Transverse colon (tissue), 4 donors: ENCODE measurements around the gene ST8SIA6. TPM values are rescaled to one million over a fixed set of nuclear protein-coding genes. Genes with fewer than 3 reads are reported as not detected.

Experiments used
- DNase-seq: peaks from one replicate; pipeline ENCODE4 v3.0.0-alpha.2; 2019
- H3K27ac ChIP-seq, 4 donors: fragments of 200-600 bp; sonication (generic); 2 replicates each; pipeline ENCODE4 v1.5.1; 2016 to 2018; ENCODE audit warnings: inconsistent platforms in 4 of 4
- H3K27me3 ChIP-seq: fragments of 200-600 bp; sonication (generic); 2 replicates; pipeline ENCODE4 v1.5.1; 2017; ENCODE audit warnings: inconsistent platforms
- H3K36me3 ChIP-seq, 4 donors: fragments of 200-600 bp; sonication (generic); 2 replicates each; pipeline ENCODE4 v1.5.1; 2017 to 2019; ENCODE audit warnings: inconsistent platforms in 4 of 4
- H3K4me1 ChIP-seq, 4 donors: fragments of 200-600 bp; sonication (generic); 2 replicates each; pipeline ENCODE4 v1.5.1; 2017 to 2020; ENCODE audit warnings: inconsistent platforms in 4 of 4
- H3K4me3 ChIP-seq, 4 donors: fragments of 200-600 bp; sonication (generic); 1 replicate in 1 of 4; 2 replicates in 3 of 4; pipeline versions ENCODE4 v1.5.1 to v1.6.1; 2017 to 2019; ENCODE audit warnings: inconsistent platforms in 4 of 4
- H3K9me3 ChIP-seq, 2 donors: fragments of 200-600 bp; sonication (generic); 2 replicates each; pipeline ENCODE4 v1.5.1; 2017 to 2019; ENCODE audit warnings: inconsistent platforms in 2 of 2
- EP300 ChIP-seq: sonication (generic); formaldehyde crosslinking; IDR thresholded peaks from one replicate; pipeline ENCODE4 v1.6.1; 2017; ENCODE audit warnings: antibody characterized with exemption, low read depth
- POLR2A ChIP-seq: fragments of 450-650 bp; IDR thresholded peaks from one replicate; pipeline ENCODE4 v1.6.1; 2016; ENCODE audit warnings: antibody characterized with exemption, mild to moderate bottlenecking, moderate library complexity
- POLR2AphosphoS5 ChIP-seq, 3 donors: sonication (generic); formaldehyde crosslinking; IDR thresholded peaks; one replicate each; pipeline ENCODE4 v1.6.1; 2016; ENCODE audit warnings: antibody characterized with exemption in 3 of 3
- WGBS, 2 donors: methylation state at CpG; one replicate each; pipeline ENCODE4 v1.1.5; 2018; ENCODE audit warnings: low coverage in 1 of 2; 5-methylcytosine and 5-hydroxymethylcytosine counted together
- in situ Hi-C, 4 donors: fragments of 200-750 bp; cut with MboI; loops; one replicate each; pipeline versions ENCODE4 v1.15.0 to v1.15.1; 2017; ENCODE audit warnings: low sequenced_read_pairs in 3 of 4, low pct_ligation_motif_present in 1 of 4, low pct_unique_long_range_greater_than_20kb in 1 of 4
- intact Hi-C: fragments of 100-400 bp; cut with DNase I; formaldehyde crosslinking; loops from one replicate; pipeline ENCODE4 v1.15.1; 2023; ENCODE audit warnings: low total_unique reads
- total RNA-seq, 4 donors: library from RNA; depleted of rRNA; stranded (reverse); fragments of >200 nt; gene quantifications; one replicate each; pipeline ENCODE4 v1.1.0, GENCODE V29; 2016
- TF ChIP-seq, protein P1 (sequence below), 5 experiments: fragments of 200-600 bp in 3 of 5; fragments of 450-650 bp in 2 of 5; sonication (generic) in 3 of 5; IDR thresholded peaks; 1 replicate in 2 of 5; 2 replicates in 3 of 5; pipeline ENCODE4 v1.5.1; 2016 to 2017; ENCODE audit warnings: antibody characterized with exemption in 5 of 5, inconsistent platforms in 3 of 5, mild to moderate bottlenecking in 2 of 5, moderate library complexity in 1 of 5

ST8SIA6 gene
- total RNA-seq, 4 donors from 2014 or later = 0.64 to 1.2 TPM; not detected in 2

DNA sequence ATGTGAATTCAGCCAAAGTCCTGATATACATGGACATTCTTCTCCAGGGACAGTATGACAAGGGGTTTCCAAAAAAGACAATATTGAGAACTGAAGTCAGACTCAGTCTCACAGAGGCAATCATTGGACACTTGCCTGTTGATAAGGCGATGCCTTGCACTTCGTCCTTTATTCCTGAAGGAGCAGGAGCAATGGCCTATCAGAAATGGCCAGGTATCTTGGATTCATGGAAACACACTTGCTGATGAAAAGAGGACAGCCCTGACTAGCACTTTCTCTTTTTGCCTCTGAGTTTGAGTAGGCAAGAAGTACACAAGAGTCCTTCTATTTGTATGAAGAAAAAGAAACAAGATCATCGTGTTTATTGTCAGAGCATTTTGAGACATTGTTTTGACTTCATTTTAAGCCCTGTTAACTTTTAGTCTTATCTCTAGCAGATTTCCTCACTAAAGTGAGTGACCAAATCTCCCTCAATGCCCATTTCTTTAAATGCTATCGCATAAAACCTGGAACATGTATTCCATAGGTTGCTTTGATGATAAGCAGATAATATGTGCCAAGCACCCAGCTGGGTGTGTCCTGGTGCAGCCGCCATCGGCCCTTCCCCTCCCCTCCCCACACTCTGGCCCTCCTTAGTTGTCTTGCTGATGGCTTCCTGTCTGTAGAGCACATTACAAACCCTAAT is 26.6 kb downstream of the ST8SIA6 start:
- intact Hi-C loops = no loop called here
- peaks cover 0 to 10% (median 0%) of the 10 kb centered on the region in 4 donors for H3K4me1 ChIP-seq

DNA sequence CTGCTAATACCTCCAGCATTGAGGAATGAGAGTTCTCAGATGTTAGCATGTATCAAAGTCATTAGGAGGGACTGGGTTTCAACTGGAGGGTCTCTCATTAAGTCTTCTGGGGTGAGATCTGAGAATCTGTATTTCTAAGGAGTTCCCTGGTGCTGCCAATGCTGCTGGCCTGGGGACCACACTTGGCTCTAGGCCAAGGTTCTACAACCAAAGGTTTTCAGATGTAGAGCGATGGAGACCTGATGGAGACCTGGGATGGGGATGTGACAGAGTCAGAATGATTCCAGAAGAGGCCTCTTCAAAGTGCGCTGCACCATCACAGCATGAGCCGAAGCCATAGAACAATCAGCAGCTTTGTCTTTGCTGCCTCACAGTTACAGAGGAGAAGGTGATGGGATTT is 27.2 kb downstream of the ST8SIA6 start:
- in situ Hi-C loops (loop anchor here (10.0 to 25.0 kb wide), 2 partner anchors 142 to 590 kb away; no protein-coding TSS in a partner anchor), intact Hi-C loops (no loop called here)
- Histone ChIP-seq H3K27me3 (peaks cover 14% of the 10 kb centered on the region), H3K27ac (no peak overlapping the region), H3K4me1 (peaks cover 0 to 10% (median 0%) of the 10 kb centered on the region in 4 donors), H3K9me3 (no peaks in the 10 kb centered on the region), H3K4me3 (no peak overlapping the region), H3K36me3 (no peaks in the 10 kb centered on the region)
- no peak for TF ChIP-seq POLR2AphosphoS5 (IDR thresholded peaks at IDR 0.05)
- no peak for TF ChIP-seq POLR2A
- TF ChIP-seq EP300 = no peak
- TF ChIP-seq, protein P1, sequence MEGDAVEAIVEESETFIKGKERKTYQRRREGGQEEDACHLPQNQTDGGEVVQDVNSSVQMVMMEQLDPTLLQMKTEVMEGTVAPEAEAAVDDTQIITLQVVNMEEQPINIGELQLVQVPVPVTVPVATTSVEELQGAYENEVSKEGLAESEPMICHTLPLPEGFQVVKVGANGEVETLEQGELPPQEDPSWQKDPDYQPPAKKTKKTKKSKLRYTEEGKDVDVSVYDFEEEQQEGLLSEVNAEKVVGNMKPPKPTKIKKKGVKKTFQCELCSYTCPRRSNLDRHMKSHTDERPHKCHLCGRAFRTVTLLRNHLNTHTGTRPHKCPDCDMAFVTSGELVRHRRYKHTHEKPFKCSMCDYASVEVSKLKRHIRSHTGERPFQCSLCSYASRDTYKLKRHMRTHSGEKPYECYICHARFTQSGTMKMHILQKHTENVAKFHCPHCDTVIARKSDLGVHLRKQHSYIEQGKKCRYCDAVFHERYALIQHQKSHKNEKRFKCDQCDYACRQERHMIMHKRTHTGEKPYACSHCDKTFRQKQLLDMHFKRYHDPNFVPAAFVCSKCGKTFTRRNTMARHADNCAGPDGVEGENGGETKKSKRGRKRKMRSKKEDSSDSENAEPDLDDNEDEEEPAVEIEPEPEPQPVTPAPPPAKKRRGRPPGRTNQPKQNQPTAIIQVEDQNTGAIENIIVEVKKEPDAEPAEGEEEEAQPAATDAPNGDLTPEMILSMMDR (IDR thresholded peaks at IDR 0.05) = no peak
- 92% methylated on average over 3 of the region's 3 CpGs; no CpG with 5 or more reads in 1 of the 2 donors for WGBS, 2 donors
- no peak for DNase-seq

More for the DNA sequence above, 26.6 kb downstream of the ST8SIA6 start:
- no peaks in the 10 kb centered on the region for H3K9me3 ChIP-seq
- H3K4me3 ChIP-seq = no peak overlapping the region
- DNase-seq = no peak
- 47 to 54% methylated on average over 6 of the region's 6 CpGs for WGBS, 2 donors
- H3K27me3 ChIP-seq = peaks cover 14% of the 10 kb centered on the region
- in situ Hi-C loops = loop anchor here (10.0 to 25.0 kb wide), 2 partner anchors 143 to 591 kb away; no protein-coding TSS in a partner anchor
- no peak overlapping the region for H3K27ac ChIP-seq
- TF ChIP-seq POLR2A (no peak), EP300 (no peak), POLR2AphosphoS5 (IDR thresholded peaks at IDR 0.05) (no peak)
- TF ChIP-seq, protein P1 (IDR thresholded peaks at IDR 0.05) = no peak
- no peaks in the 10 kb centered on the region for H3K36me3 ChIP-seq

DNA sequence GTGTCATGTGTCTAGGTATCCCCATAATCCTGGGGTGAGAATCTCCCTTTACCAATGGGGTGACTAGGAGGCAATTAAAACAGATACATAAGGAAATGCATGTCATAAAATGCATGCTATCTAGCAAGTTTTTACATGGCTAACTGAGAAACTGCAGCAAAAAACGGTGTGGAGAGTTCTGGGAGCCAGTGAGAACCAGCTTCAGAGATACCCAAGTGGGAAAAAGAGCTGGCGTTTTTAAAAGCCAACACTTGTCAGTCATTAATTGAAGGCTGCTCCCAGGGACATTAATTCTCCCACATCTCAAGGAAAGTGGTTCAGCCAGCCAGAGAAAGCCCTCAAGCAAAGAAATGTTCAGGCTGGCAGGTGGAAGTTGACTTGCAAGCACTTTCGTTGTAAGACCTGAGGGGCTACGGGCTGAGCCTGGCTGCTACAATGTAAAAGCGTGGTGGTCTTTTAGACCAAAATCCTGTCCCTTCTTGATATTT is 28.1 kb downstream of the ST8SIA6 start:
- Histone ChIP-seq H3K4me3 (no peak overlapping the region), H3K27ac (no peak overlapping the region), H3K27me3 (peaks cover 7% of the 10 kb centered on the region), H3K36me3 (no peaks in the 10 kb centered on the region), H3K4me1 (peaks cover 0 to 10% (median 0%) of the 10 kb centered on the region in 4 donors), H3K9me3 (no peaks in the 10 kb centered on the region)
- 80% methylated on average over 5 of the region's 5 CpGs; no CpG with 5 or more reads in 1 of the 2 donors for WGBS, 2 donors
- intact Hi-C loops (no loop called here), in situ Hi-C loops (loop anchor here (10.0 to 25.0 kb wide), 2 partner anchors 142 to 589 kb away; no protein-coding TSS in a partner anchor)
- TF ChIP-seq, protein P1 (IDR thresholded peaks at IDR 0.05) = no peak
- DNase-seq = no peak

DNA sequence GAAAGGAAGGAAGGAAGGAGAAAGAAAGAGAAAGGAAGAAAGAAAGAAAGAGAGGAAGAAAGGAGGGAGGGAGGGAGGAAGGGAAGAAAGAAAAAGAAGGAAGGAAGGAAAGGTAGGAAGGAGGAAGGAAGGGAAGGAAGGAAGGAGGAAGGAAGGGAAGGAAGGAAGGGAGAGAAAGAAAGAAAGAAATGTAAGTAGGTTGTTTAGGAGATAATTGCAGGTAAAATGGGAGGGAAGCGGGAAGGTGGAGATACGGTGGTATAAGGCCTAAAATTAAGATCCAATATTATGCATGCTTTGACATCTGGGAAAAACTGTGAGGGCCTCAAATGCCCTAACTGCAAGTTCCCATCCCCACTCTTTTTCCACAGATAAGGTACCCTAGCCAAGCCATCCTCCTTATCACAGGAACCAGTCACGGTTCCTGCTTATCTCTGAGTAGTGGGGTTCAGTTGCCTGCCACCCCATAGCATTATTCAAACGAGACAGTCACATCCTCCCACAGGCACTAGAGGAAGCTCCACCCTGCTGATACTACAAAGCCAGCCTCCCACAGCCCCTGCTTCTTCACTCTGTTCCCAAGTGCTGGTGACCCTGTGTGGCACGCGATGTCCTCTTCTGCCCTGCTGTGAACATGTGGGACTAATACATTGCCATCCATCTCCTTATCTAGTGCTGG is 28.7 kb downstream of the ST8SIA6 start:
- TF ChIP-seq, protein P1 (IDR thresholded peaks at IDR 0.05) = no peak
- TF ChIP-seq POLR2A = no peak
- 50 to 79% methylated on average over 5 to 6 of the region's 6 CpGs for WGBS, 2 donors
- no peak for DNase-seq
- Histone ChIP-seq H3K36me3 (no peaks in the 10 kb centered on the region), H3K27me3 (peaks cover 7% of the 10 kb centered on the region), H3K27ac (no peak overlapping the region), H3K4me1 (peaks cover 0 to 6% (median 0%) of the 10 kb centered on the region in 4 donors), H3K9me3 (no peaks in the 10 kb centered on the region), H3K4me3 (no peak overlapping the region)
- intact Hi-C loops = no loop called here
- in situ Hi-C loops = loop anchor here (10.0 to 25.0 kb wide), 2 partner anchors 141 to 588 kb away; no protein-coding TSS in a partner anchor
